ENCODE data around the gene KRTAP2-1.
"Not testable (repeated sequence)": the region's sequence is repeated elsewhere in the genome, so short reads cannot be mapped to it uniquely, and the experiment has no call there.

KRTAP2-1 gene, protein sequence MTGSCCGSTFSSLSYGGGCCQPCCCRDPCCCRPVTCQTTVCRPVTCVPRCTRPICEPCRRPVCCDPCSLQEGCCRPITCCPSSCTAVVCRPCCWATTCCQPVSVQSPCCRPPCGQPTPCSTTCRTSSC

GRCh38 chr17:41046735-41047465 is at the start of gene KRTAP2-1:
Gene KRTAP2-1 (minus strand): TSS chr17:41047316. CDS start chr17:41047267, 49 bp downstream.
- not testable (repeated sequence) for DNase-seq

DNA sequence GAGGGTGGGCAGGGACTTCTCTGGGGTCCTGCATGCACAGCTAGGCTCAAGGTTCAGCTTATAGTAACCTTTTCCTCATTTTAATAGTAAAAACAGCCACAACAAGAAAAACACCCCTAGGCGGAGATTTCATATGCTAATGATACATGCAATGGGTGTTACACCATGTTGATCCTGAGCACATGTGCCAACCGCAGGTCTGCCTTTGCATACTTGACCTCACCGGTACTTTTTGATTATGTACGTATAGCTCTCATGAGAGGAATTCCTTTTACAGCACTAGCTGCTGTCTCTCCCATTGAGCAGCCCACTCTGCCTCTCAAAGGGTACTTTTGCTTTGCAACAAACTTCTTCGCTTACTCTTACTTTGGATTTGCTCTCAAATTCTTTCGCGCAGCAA is 48.9 kb upstream of the KRTAP2-1 start:
- DNase-seq, result no peak

DNA sequence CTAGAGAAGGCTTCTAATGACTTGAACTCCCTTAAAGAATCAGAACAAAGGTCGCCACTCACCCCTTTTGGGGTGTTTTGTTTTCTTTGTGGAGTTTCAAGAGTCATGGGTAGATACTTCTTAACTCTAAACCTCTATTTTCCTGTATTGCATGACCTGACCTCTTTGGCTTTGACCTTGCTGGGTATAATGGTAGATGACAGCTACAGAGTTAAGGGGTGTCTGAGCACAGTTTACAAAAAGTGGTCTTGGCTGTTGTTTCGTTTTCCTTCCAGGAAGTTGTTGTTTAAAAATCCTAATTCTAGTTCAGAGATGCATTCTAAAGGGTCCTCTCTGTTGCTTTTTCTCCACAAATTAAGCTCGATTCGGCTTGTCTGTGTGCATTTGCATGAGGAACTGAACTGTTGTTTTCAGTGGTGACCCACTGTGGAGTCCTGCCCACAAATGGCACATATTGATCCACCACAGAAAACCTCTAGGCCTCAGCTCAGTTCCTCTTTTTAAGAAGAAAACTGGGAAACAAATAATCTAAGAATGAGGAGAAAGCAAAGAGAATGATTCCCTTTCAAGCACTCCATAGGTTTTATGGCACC is 41.7 kb upstream of the KRTAP2-1 start:
- not testable (repeated sequence) for DNase-seq

DNA sequence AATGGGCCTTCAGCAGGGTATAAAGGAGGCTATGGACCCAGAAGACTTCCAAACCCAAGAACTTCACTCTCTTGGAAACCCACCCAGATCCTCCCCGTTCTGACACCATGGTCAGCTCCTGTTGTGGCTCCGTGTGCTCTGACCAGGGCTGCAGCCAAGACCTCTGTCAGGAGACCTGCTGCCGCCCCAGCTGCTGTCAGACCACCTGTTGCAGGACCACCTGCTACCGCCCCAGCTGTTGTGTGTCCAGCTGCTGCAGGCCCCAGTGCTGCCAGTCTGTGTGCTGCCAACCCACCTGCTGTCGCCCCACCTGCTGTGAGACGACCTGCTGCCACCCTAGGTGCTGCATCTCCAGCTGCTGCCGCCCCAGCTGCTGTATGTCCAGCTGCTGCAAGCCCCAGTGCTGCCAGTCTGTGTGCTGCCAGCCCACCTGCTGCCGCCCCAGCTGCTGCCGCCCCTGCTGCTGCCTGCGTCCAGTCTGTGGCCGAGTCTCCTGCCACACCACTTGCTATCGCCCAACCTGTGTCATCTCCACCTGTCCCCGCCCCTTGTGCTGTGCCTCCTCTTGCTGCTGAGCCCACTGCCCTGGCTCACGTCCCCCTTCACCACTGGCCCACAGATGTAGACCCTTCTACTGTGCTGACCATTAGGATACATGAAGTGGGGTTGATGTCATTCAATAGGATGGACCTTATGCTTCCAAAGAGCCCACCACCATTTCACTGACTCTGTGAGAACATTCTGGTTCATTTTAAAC is 37.2 kb upstream of the KRTAP2-1 start, which contains the start of gene KRTAP4-7:
KRTAP4-7 (plus strand) TSS at position 51 of the 757 bp plus-strand sequence; CDS start at position 108, 57 bp downstream.
- not testable (repeated sequence) for DNase-seq

DNA sequence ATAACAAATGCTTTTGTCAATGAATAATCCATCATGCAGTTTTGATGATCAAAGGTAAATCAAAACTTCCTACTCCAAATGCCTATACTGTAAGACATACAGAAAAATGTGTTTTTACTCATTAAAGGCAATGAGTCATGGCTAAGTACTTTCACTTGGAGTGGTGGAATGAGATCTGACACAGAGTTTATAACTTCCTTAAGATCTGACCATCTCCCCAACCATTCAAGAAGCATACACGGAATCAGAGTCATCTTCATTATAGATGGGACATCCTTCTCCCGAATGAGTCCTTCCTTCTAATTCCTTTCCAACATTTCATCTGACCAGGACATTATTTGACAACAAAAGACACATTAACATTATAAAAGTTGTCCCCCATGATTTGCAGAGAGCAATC is 36.3 kb upstream of the KRTAP2-1 start:
- DNase-seq, result not testable (repeated sequence)

GRCh38 chr17:41082626-41083025 is 35.5 kb upstream of the KRTAP2-1 start:
- no peak for DNase-seq

- no peak for DNase-seq
Measured at GRCh38 chr17:41076788-41077187, 29.7 kb upstream of the KRTAP2-1 start.

DNA sequence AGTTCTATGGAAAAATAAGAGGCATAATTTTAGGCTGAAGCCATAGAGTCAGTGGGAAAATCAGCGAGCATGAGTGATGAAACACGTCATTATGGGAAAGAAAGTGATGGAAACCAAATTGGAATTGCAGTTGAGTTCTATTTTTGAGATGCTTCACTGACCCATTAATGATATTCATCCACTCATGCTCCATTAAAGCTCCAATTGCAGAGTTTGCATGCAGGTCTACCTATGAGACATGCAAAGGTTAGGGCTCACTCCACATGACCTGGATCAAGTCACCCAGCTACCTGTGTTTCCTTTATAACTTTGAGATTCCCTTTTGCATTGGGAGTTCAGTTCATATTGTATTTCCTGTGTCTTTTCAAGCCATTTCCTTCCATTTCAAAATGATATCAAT is 26.6 kb upstream of the KRTAP2-1 start:
- no peak for DNase-seq

DNA sequence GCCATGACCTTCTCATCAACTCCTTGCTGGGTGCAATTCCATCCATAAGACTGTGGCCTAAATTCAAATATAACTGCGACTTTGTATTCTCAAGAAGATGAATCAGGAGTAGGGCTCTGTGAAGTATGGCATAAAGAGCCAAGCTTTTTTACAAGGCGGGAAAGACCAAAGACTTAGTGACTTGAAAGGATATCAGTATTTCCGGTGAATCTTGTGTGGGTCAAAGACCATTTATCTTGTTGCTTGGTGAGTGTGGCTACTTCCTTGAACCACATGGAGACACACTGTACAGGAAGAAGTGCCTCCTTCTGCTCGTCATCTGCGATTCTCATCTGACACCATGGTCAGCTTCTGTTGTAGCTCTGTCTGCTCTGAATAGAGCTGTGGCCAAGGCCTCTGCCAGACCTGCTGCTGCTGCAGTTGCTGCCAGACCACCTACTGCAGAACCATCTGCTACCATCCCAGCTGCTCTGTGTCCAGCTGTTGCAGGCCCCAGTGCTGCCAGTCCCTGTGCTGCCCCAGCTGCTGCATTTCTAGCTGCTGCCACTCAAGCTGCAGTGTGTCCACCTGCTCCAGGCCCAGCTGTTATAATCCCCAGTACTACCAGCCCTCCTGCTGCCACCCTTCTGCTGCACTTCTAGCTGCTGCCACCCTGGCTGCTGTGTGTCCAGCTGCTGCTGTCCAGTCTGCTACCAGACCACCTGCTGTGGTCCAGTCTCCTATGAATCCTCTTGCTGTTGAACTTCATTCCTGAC is 24.7 kb upstream of the KRTAP2-1 start:
- DNase-seq, result no peak

- no peak for DNase-seq
Measured at GRCh38 chr17:41069031-41069430, 21.9 kb upstream of the KRTAP2-1 start.

GRCh38 chr17:41067281-41067680 is 20.2 kb upstream of the KRTAP2-1 start:
- DNase-seq, result no peak

DNA sequence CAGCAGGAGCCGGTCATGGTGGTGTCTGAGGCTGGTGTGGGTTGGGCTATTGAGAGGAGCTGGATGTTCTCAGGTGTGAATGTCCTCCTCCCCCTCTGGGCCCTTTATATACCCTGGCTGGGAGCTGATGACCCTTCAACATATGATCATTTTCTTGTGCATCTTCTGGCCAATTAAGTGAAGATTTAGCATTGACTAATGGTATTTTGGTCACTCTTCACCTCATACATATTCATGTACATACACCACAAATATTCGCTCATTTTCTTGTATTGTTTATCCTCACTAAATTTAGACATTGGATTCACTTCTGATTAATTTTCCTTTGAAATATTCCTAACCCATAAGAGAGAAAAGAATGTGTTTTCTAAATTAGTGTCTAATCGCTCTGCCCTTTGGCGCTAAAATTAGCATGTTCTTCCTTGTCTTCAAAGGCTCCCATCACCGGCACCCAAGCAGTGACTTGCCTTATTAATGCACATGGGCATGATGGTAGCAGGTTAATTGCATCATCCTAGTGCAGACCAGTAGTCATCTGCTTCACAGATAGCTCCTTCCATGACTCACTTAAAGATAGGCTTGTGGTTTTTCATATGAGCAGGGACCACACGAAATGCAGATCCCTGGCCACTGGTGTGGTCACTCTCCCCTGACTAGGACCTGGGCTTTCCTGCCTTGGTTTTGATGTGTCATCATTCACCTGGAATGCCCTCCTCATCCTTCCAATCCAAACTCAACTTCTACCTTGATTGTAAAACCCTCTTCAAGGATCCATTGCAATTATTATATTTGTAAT is 18.9 kb upstream of the KRTAP2-1 start, which contains the start of gene KRTAP2-4:
KRTAP2-4 (minus strand) TSS at position 51 of the 796 bp plus-strand sequence; CDS start at position 17, 34 bp downstream.
- no peak for DNase-seq

DNA sequence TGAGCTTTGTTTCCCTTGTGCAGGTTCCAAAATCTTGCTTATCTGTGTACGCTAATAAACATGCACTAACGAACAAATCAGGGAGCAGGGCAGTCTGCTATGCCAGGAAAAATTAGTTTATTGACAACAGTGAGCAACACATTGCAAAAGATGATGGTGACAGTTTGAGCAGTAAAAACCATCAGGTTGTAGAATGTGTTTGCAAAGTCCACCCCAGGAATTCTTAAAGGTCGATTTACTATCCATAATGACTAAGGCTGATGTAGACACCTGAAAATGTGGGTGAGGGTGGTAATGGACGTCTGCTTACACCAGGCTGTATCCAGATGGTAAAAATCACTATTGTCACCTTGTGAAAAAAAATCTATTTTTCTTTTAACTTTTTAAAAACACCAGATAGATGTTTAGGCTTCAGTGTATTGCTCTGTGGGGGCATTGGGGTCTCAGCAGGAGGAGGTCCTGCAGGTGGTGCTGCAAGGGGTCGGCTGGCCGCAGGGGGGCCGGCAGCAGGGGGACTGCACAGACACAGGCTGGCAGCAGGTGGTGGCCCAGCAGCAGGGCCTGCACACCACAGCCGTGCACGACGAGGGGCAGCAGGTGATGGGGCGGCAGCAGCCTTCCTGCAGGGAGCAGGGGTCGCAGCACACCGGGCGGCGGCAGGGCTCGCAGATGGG is 18.0 kb upstream of the KRTAP2-1 start:
- DNase-seq, result not testable (repeated sequence)

DNA sequence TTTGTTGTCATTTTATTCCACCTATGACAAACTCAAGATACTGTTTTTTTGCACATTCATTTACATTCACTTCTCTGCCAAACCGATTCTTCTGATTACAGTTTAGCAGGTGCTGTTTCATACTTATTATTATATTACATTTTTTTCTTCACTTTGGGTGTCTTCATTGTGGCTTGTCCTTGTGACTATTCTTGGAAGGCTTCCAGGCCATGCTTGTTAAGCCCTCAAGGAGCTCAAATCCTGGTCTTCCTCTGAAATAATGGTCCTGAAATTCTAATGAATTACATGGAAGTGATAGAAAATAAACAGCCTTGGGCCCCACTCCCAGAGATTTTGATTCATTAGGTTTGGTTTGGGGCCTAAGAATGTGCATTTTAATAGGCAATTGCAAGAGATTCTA is 17.2 kb upstream of the KRTAP2-1 start:
- DNase-seq, result no peak

DNA sequence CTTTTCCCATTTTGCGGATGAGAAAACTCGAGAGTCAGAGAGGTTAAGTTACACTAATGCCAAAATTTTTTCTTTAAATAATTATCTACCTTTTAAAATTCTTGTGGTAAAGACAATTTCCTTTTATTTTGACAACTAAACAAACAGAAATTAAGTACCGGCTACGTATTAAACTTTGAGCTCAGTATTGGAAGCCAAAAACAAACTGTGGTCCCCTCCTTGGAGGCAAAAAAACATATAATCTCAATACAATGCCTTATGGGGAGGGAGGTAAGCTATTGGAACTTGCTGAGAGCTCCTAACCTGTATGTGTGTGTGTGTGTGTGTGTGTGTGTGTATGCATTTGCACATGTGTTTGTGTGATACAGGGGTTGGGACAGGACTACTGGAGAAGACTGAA is 16.3 kb upstream of the KRTAP2-1 start:
- DNase-seq, result no peak

DNA sequence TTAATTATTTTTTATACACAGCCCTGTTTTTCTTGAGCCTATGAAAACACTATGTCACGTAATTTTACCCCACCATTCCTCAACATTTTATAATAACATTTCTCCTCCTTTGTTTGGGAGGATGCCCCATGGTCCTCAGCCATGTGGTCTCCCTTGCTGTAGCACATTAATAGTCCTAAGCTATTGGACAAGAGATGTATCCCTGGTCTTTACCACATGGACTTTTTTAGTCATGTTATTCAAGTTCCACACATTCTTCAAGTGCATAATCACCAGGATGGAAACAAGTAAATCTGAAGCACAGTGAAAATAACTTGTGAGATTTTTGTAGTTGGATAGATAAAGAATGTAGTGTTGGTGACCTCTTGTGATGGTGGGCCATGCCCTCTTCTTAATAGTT is 14.8 kb upstream of the KRTAP2-1 start:
- DNase-seq, result no peak

- DNase-seq, result no peak
Measured at GRCh38 chr17:41060052-41060604, 13.0 kb upstream of the KRTAP2-1 start, which contains the start of gene KRTAP2-3. Gene KRTAP2-3 (minus strand): TSS chr17:41060114. CDS start chr17:41060050, 64 bp downstream.

- DNase-seq, result not testable (repeated sequence)
Measured at GRCh38 chr17:41059276-41060051, 12.3 kb upstream of the KRTAP2-1 start.

DNA sequence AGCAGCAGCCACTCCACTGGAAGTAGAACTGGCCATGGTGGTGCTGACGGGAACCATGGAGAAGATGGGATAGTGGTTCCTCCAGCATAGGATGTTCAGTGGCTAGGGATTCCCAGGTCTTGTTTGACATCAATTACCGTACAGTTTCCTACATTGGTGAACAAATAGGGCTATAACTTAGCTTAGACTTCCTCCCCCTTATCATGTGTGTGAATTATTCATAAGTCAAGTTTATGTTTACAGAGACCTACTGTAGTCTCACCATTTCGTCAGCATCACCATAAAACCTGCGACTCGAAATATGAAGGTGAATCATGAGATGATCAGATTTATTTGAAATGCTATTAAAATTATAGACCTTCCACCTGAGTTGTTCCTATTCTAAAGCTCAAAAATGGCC is 11.6 kb upstream of the KRTAP2-1 start:
- DNase-seq, result no peak

- no peak for DNase-seq
Measured at GRCh38 chr17:41057547-41057946, 10.4 kb upstream of the KRTAP2-1 start.

Measured in GF-D8 (cell line).